ENCODE data around the gene HOXA7. TPM values are rescaled to one million over a fixed set of nuclear protein-coding genes. Genes with fewer than 3 reads are reported as not detected.
A peak's percentile ranks its signal among the peaks of the same experiment; 100 is the strongest.

Gene HOXA7
- total and polyA plus RNA-seq, 2 donors (not counting 3 experiments of a cell fraction or from before 2014, with no cell fraction given), result 18.1 to 18.5 TPM

- H3K79me2 ChIP-seq (ENCODE audit: control insufficient read depth, insufficient read depth, low read length), result peaks cover 81% of the 10 kb centered on the region
- no peaks in the 10 kb centered on the region for H3K9me1 ChIP-seq (replicated peaks; ENCODE audit: control insufficient read depth, extremely low read depth, insufficient read depth, low read length)
- H3K27ac ChIP-seq (ENCODE audit: insufficient read depth, low read depth, low read length), result peak overlapping the region; percentile 96
- H3K4me3 ChIP-seq (replicated peaks in 1 of 3; ENCODE audit: insufficient read depth in 1 of 3, low read depth in 1 of 3, low read length in 3 of 3), result peak overlapping the region in 2 of 3 experiments; percentile 72 to 84
- peak overlapping the region; percentile 80 for H3K9ac ChIP-seq (replicated peaks; ENCODE audit: extremely low read depth, insufficient read depth, low read length)
- peak; percentile 78 for DNase-seq (ENCODE audit: low read depth, low spot score)
- dilution Hi-C loops (cut with MboI; ENCODE audit: extremely low pct_ligation_motif_present, low sequenced_read_pairs) (no loop called here), intact Hi-C loops (cut with micrococcal nuclease) (loop anchor here (10.0 kb wide), 1 partner anchor 958 kb away; the partner anchor contains the start of gene NFE2L3)
- H2AFZ ChIP-seq (ENCODE audit: low read depth, low read length), result no peak overlapping the region
- FAIRE-seq, result peak; percentile 82
- TF ChIP-seq FOS (IDR thresholded peaks at IDR 0.05; ENCODE audit: borderline replicate concordance, insufficient read depth, low read length) (no peak), POLR2A (IDR thresholded peaks at IDR 0.05; ENCODE audit: low read depth, low read length) (no peak), CTCF (IDR thresholded peaks at IDR 0.05; ENCODE audit: extremely low read depth in 1 of 2, insufficient read depth in 1 of 2, low read depth in 1 of 2, low read length in 2 of 2) (no peak), POLR2AphosphoS5 (IDR thresholded peaks at IDR 0.05; ENCODE audit: insufficient read depth, low read depth, low read length) (no peak), GATA2 (IDR thresholded peaks at IDR 0.05; ENCODE audit: insufficient read depth, insufficient read length, low read depth, low read length) (no peak), MYC (IDR thresholded peaks at IDR 0.05; ENCODE audit: low read depth, low read length) (no peak), JUN (IDR thresholded peaks at IDR 0.05; ENCODE audit: borderline replicate concordance, insufficient read depth, insufficient read length, low read depth) (no peak), MAX (IDR thresholded peaks at IDR 0.05; ENCODE audit: insufficient read depth, insufficient read length) (no peak), EZH2 (IDR thresholded peaks at IDR 0.05; ENCODE audit: borderline replicate concordance, low read depth, low read length, severe bottlenecking) (no peak)
- H3K27me3 ChIP-seq (ENCODE audit: control insufficient read depth in 2 of 2, insufficient read depth in 2 of 2, low read length in 2 of 2), result no peaks in the 10 kb centered on the region
- ChIA-PET CTCF (interaction anchor here (1.0 to 6.6 kb wide), 3 partner anchors 14 to 743 kb away, joined by 3 to 62 read pairs (median 4); partner anchors contain the start of gene HOXA1), POLR2A (interaction anchor here (1.3 kb wide), 1 partner anchor 16 kb away, joined by 7 read pairs; no protein-coding TSS in a partner anchor)
- H3K4me2 ChIP-seq (ENCODE audit: insufficient read depth, low read length), result peak overlapping the region; percentile 97
- no peaks in the 10 kb centered on the region for H4K20me1 ChIP-seq (replicated peaks; ENCODE audit: control insufficient read depth, extremely low read depth, insufficient read depth, low read length)
- no peaks in the 10 kb centered on the region for H3K9me3 ChIP-seq (replicated peaks; ENCODE audit: control insufficient read depth, insufficient read depth, low read length)
- peaks cover 76% of the 10 kb centered on the region for H3K4me1 ChIP-seq (ENCODE audit: control insufficient read depth, extremely low read depth, insufficient read depth, low read length)
- BruUV-seq (replicated peaks), result TSS peak; percentile 11
- peaks cover 0 to 5% of the 10 kb centered on the region in 2 experiments for H3K36me3 ChIP-seq (ENCODE audit: control insufficient read depth in 2 of 2, extremely low read depth in 1 of 2, insufficient read depth in 2 of 2, low read length in 2 of 2)
Measured at GRCh38 chr7:27112361-27112760, 44.1 kb downstream of the HOXA7 start.
